HepG2 (cell line): Measurements from ENCODE around the gene OIT3. TPM values are rescaled to one million over a fixed set of nuclear protein-coding genes. Genes with fewer than 3 reads are reported as not detected.

ENCODE experiments used
- ATAC-seq: fragments of 200-7000 bp; cut with Tn5 transposase; 3 replicates; pipeline ENCODE4 v1.9.1; 2020; ENCODE audit warnings: mild to moderate bottlenecking, moderate library complexity
- BruUV-seq: library from RNA; stranded (reverse); fragments of 400-500 nt; replicated peaks from 2 replicates; lab custom pipeline; 2021; lab: Mats Ljungman, UMichigan
- CTCF ChIA-PET: fragments of 300-600 bp; formaldehyde crosslinking; extraction: SDS; loops from one replicate; lab custom pipeline; 2021; ENCODE audit warnings: low total read pairs, inconsistent platforms, low intra/inter-chr PET ratio; lab: Yijun Ruan, JAX
- POLR2A ChIA-PET: fragments of 350-600 bp; sonication (Branson Sonifier 250); formaldehyde crosslinking; loops from one replicate; lab custom pipeline; 2020; ENCODE audit warnings: antibody characterized with exemption, inconsistent platforms; lab: Yijun Ruan, JAX
- DNase-seq: peaks from one replicate; pipeline ENCODE4 v3.0.0-alpha.2; 2015; ENCODE audit warnings: low spot score
- FAIRE-seq: peaks from 3 replicates; lab custom pipeline; 2011; peaks lifted over from hg19 to GRCh38; lab: Jason Lieb, UNC
- H2AFZ ChIP-seq: one replicate; pipeline ENCODE4 v1.6.1; 2011; ENCODE audit warnings: low read length, inconsistent platforms
- H3K27ac ChIP-seq: fragments of 300-600 bp; 3 replicates; pipeline ENCODE4 v1.8.0; 2011; ENCODE audit warnings: mixed run types, mild to moderate bottlenecking, mixed read lengths, low read length, inconsistent platforms; ENCODE audit not compliant: insufficient read depth; ENCODE audit errors: extremely low read length
- H3K27me3 ChIP-seq, 2 experiments: fragments of 200-600 bp in 1 of 2; 2 replicates in 1 of 2; 3 replicates in 1 of 2; pipeline versions ENCODE4 v1.6.0 to v1.8.0; 2011; ENCODE audit warnings: low read length in 2 of 2, mild to moderate bottlenecking in 2 of 2, moderate library complexity in 2 of 2, inconsistent platforms in 1 of 2; ENCODE audit not compliant: insufficient read depth in 2 of 2, control insufficient read depth in 1 of 2
- H3K36me3 ChIP-seq, 2 experiments: fragments of 200-600 bp in 1 of 2; replicated peaks in 1 of 2; 2 replicates in 1 of 2; 3 replicates in 1 of 2; pipeline versions ENCODE4 v1.5.1 to v1.8.0; 2011; ENCODE audit warnings: low read length in 2 of 2, inconsistent platforms in 1 of 2; ENCODE audit not compliant: insufficient read depth in 2 of 2, control insufficient read depth in 1 of 2
- H3K4me1 ChIP-seq: 2 replicates; pipeline ENCODE4 v1.5.1; 2012; ENCODE audit warnings: low read length, inconsistent platforms; ENCODE audit not compliant: insufficient read depth
- H3K4me2 ChIP-seq: 2 replicates; pipeline ENCODE4 v1.6.0; 2011; ENCODE audit warnings: low read depth, low read length, inconsistent platforms
- H3K4me3 ChIP-seq, 3 experiments: fragments of 200-600 bp in 1 of 3; sonication (generic), shearing (Covaris generic) in 1 of 3; replicated peaks in 1 of 3; 2 replicates each; pipeline ENCODE4 v1.5.1; 2011 to 2016; ENCODE audit warnings: low read length in 3 of 3, inconsistent platforms in 2 of 3, low read depth in 2 of 3, mild to moderate bottlenecking in 2 of 3, control low read depth in 1 of 3, mixed read lengths in 1 of 3; ENCODE audit not compliant: insufficient read depth in 1 of 3
- H3K79me2 ChIP-seq: one replicate; pipeline ENCODE4 v1.6.1; 2011; ENCODE audit warnings: low read length, inconsistent platforms; ENCODE audit not compliant: insufficient read depth
- H3K9ac ChIP-seq: 2 replicates; pipeline ENCODE4 v1.6.0; 2011; ENCODE audit warnings: mild to moderate bottlenecking, low read depth, low read length, inconsistent platforms; ENCODE audit not compliant: insufficient read depth
- H3K9me3 ChIP-seq: 2 replicates; pipeline ENCODE4 v1.5.1; 2012; ENCODE audit warnings: mild to moderate bottlenecking, low read length
- H4K20me1 ChIP-seq: 2 replicates; pipeline ENCODE4 v1.6.0; 2011; ENCODE audit warnings: inconsistent platforms, mild to moderate bottlenecking, low read length, moderate library complexity; ENCODE audit not compliant: insufficient read depth
- FOXJ3 ChIP-seq: sonication (generic); formaldehyde crosslinking; IDR thresholded peaks from 2 replicates; pipeline ENCODE4 v1.4.0; 2020; ENCODE audit warnings: missing genetic modification reagents, mild to moderate bottlenecking, borderline replicate concordance
- GFI1 ChIP-seq: sonication (generic); formaldehyde crosslinking; IDR thresholded peaks from 2 replicates; pipeline ENCODE4 v1.5.0; 2020; ENCODE audit warnings: missing genetic modification reagents, mild to moderate bottlenecking, borderline replicate concordance
- NFE2L1 ChIP-seq: sonication (generic); formaldehyde crosslinking; IDR thresholded peaks from 2 replicates; pipeline ENCODE4 v1.4.0; 2020; ENCODE audit warnings: missing genetic modification reagents, mild to moderate bottlenecking, borderline replicate concordance
- PHB2 ChIP-seq: fragments of 450-650 bp; IDR thresholded peaks from 2 replicates; pipeline ENCODE4 v1.6.1; 2018; ENCODE audit not compliant: partially characterized antibody
- RNF2 ChIP-seq: fragments of 450-650 bp; conservative IDR thresholded peaks from 2 replicates; pipeline ENCODE4 v1.6.1; 2016; ENCODE audit warnings: low read depth
- SMARCC2 ChIP-seq: fragments of 450-650 bp; IDR thresholded peaks from 2 replicates; pipeline ENCODE4 v1.6.1; 2017; ENCODE audit warnings: antibody characterized with exemption, mild to moderate bottlenecking
- SRY ChIP-seq: sonication (generic); formaldehyde crosslinking; IDR thresholded peaks from 2 replicates; pipeline ENCODE4 v1.8.0; 2022; ENCODE audit warnings: mild to moderate bottlenecking, missing genetic modification reagents
- TBX3 ChIP-seq: fragments of 450-650 bp; IDR thresholded peaks from 2 replicates; pipeline ENCODE4 v1.6.1; 2017; ENCODE audit warnings: antibody characterized with exemption, mild to moderate bottlenecking, inconsistent platforms, borderline replicate concordance
- ZNF121 ChIP-seq: sonication (generic); formaldehyde crosslinking; IDR thresholded peaks from 2 replicates; pipeline ENCODE4 v1.5.0; 2020; ENCODE audit warnings: mild to moderate bottlenecking, missing genetic modification reagents
- ZNF253 ChIP-seq: sonication (generic); formaldehyde crosslinking; IDR thresholded peaks from 2 replicates; pipeline ENCODE4 v1.8.0; 2022; ENCODE audit warnings: mild to moderate bottlenecking, missing genetic modification reagents, borderline replicate concordance
- ZNF430 ChIP-seq: sonication (generic); formaldehyde crosslinking; IDR thresholded peaks from 2 replicates; pipeline ENCODE4 v1.9.0; 2021; ENCODE audit warnings: mild to moderate bottlenecking, missing genetic modification reagents
- ZNF460 ChIP-seq: sonication (generic); formaldehyde crosslinking; IDR thresholded peaks from 2 replicates; pipeline ENCODE4 v1.5.1; 2020; ENCODE audit warnings: missing genetic modification reagents, mild to moderate bottlenecking, borderline replicate concordance
- ZNF709 ChIP-seq: sonication (generic); formaldehyde crosslinking; IDR thresholded peaks from 2 replicates; pipeline ENCODE4 v1.5.0; 2020; ENCODE audit warnings: mild to moderate bottlenecking, missing genetic modification reagents
- WGBS: methylation state at CpG from one replicate; pipeline ENCODE4 v1.1.6; 2017; ENCODE audit warnings: low lambda C conversion rate; 5-methylcytosine and 5-hydroxymethylcytosine counted together
- in situ Hi-C: cut with HindIII; loops from 2 replicates; pipeline ENCODE4 v1.10.0; 2017; ENCODE audit warnings: low pct_unique_long_range_greater_than_20kb; ENCODE audit not compliant: extremely low pct_ligation_motif_present
- intact Hi-C: fragments of 100-400 bp; cut with micrococcal nuclease; formaldehyde crosslinking; loops from one replicate; pipeline ENCODE4 v1.10.0; 2022; ENCODE audit not compliant: unreplicated experiment
- polyA plus RNA-seq, 8 experiments: library from polyadenylated mRNA; depleted of rRNA in 3 of 8; stranded (reverse) in 7 of 8; unstranded in 1 of 8; fragments of >200 nt; fragmentation: Illumina TruSeq in 4 of 8; extraction: Trizol in 4 of 8; gene quantifications; 2 replicates each; pipeline versions ENCODE4 v1.2.1 to v1.2.3, GENCODE V29; 2011 to 2016; ENCODE audit warnings: low read depth in 4 of 8, missing spikeins in 1 of 8, mixed read lengths in 1 of 8; ENCODE audit not compliant: insufficient read depth in 1 of 8
- total RNA-seq, 5 experiments: library from RNA; depleted of rRNA; stranded (reverse); fragments of >200 nt; fragmentation: Illumina TruSeq; extraction: Trizol; gene quantifications; 2 replicates each; pipeline ENCODE4 v1.2.3, GENCODE V29; 2016; ENCODE audit warnings: low read depth in 1 of 5
- TF ChIP-seq, protein P1 (sequence below), 2 experiments: sonication (generic) in 1 of 2; formaldehyde crosslinking in 1 of 2; IDR thresholded peaks; 2 replicates each; pipeline versions ENCODE4 v1.5.1 to v1.6.1; 2011 to 2020; ENCODE audit warnings: borderline replicate concordance in 1 of 2, low read depth in 1 of 2, low read length in 1 of 2, mild to moderate bottlenecking in 1 of 2, missing genetic modification reagents in 1 of 2, moderate library complexity in 1 of 2
- TF ChIP-seq, protein P2 (sequence below): IDR thresholded peaks from 2 replicates; pipeline ENCODE4 v1.6.1; 2016; ENCODE audit warnings: missing compliant biosample characterization, missing genetic modification reagents, borderline replicate concordance
- TF ChIP-seq, protein P3 (sequence below): IDR thresholded peaks from 2 replicates; pipeline ENCODE4 v1.6.1; 2016; ENCODE audit warnings: missing genetic modification reagents, missing compliant biosample characterization

OIT3 gene
- total and polyA plus RNA-seq, 2 of the 13 experiments (the other 11 are each of a cell fraction or from before 2014, with no cell fraction given) = not detected

DNA sequence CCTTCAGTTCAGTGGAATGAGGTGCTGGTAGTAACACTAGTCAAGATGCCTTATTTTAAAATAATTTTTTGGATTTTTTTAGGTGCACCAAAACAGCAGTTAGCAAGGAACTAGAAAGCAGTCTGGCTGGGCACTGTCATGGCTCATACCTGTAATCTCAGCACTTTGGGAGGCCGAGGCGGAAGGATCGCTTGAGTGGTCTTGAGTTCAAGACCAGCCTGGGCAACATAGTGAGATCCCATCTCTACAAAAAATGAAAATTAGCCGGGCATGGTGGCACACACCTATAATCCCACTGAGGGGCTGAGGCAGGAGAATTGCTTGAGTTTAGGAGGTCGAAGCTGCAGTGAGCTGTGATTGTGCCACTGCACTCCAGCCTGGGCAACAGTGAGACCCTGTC lies 35.3 kb downstream of the OIT3 start:
- intact Hi-C loops = no loop called here
- no peak for FAIRE-seq

DNA sequence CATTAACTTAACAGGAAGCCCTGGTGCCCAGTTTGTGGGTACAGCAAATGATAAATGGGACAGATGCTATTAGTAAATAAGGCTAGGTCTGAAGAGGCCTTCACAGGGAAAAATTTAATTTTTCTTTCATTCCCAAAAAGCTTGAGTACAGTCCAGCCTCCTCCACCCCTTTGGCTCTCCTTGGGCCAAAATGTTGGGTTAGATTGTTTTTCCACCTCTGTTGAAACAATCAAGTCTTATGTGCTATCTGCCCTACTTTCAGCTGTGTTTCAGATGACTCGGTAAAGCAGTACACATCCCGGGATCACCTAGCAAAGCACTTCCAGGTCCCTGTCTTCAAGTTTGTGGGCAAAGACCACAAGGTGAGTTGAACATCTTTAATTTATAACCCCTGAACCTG lies 36.7 kb downstream of the OIT3 start:
- CTCF ChIA-PET = interaction anchor here (0.6 kb wide), 1 partner anchor 1070 kb away, joined by 3 read pairs; no protein-coding TSS in a partner anchor
- no peak for DNase-seq
- Histone ChIP-seq H3K36me3 (peaks cover 0 to 11% of the 10 kb centered on the region in 2 experiments; a peak in 1 of 5 replicates), H3K9ac (no peak overlapping the region), H2AFZ (no peak overlapping the region), H3K4me2 (no peak overlapping the region), H3K4me3 (no peak overlapping the region), H3K27me3 (no peaks in the 10 kb centered on the region), H3K9me3 (no peaks in the 10 kb centered on the region), H3K4me1 (peaks cover 16% of the 10 kb centered on the region), H4K20me1 (no peaks in the 10 kb centered on the region), H3K27ac (no peak overlapping the region), H3K79me2 (no peaks in the 10 kb centered on the region)
- no peak for FAIRE-seq
- in situ Hi-C loops (no loop called here), intact Hi-C loops (no loop called here)
- no TSS peak for BruUV-seq
- 87% methylated on average over 2 of the region's 2 CpGs for WGBS
- ATAC-seq = no peak
- POLR2A ChIA-PET = no interaction called here
- no peak for TF ChIP-seq ZNF430 (CRISPR knock-in tag)
- no peak for TF ChIP-seq ZNF709 (CRISPR knock-in tag)
- TF ChIP-seq PHB2 = no peak
- no peak for TF ChIP-seq FOXJ3 (CRISPR knock-in tag)
- TF ChIP-seq ZNF253 (CRISPR knock-in tag) = no peak
- TF ChIP-seq, protein P1, sequence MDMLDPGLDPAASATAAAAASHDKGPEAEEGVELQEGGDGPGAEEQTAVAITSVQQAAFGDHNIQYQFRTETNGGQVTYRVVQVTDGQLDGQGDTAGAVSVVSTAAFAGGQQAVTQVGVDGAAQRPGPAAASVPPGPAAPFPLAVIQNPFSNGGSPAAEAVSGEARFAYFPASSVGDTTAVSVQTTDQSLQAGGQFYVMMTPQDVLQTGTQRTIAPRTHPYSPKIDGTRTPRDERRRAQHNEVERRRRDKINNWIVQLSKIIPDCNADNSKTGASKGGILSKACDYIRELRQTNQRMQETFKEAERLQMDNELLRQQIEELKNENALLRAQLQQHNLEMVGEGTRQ (IDR thresholded peaks at IDR 0.05; ENCODE audit: low read depth, low read length) = no peak
- TF ChIP-seq, protein P1 (CRISPR knock-in tag; IDR thresholded peaks at IDR 0.05; ENCODE audit: borderline replicate concordance) = no peak
- TF ChIP-seq ZNF460 (CRISPR knock-in tag) = no peak
- no peak for TF ChIP-seq SRY (CRISPR knock-in tag)
- no peak for TF ChIP-seq RNF2
- TF ChIP-seq TBX3 = no peak
- TF ChIP-seq SMARCC2 = no peak
- TF ChIP-seq, protein P2, sequence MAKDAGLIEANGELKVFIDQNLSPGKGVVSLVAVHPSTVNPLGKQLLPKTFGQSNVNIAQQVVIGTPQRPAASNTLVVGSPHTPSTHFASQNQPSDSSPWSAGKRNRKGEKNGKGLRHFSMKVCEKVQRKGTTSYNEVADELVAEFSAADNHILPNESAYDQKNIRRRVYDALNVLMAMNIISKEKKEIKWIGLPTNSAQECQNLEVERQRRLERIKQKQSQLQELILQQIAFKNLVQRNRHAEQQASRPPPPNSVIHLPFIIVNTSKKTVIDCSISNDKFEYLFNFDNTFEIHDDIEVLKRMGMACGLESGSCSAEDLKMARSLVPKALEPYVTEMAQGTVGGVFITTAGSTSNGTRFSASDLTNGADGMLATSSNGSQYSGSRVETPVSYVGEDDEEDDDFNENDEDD (CRISPR knock-in tag) = no peak
- no peak for TF ChIP-seq GFI1 (CRISPR knock-in tag)
- no peak for TF ChIP-seq NFE2L1 (CRISPR knock-in tag)

More for the DNA sequence above, 35.3 kb downstream of the OIT3 start:
- ChIA-PET POLR2A (no interaction called here), CTCF (no interaction called here)
- H2AFZ ChIP-seq = no peak overlapping the region
- 75% methylated on average over 5 of the region's 5 CpGs for WGBS
- H3K4me1 ChIP-seq = peaks cover 16% of the 10 kb centered on the region
- BruUV-seq = no TSS peak
- no peaks in the 10 kb centered on the region for H3K79me2 ChIP-seq
- no peak overlapping the region for H3K9ac ChIP-seq
- 0 out of 5 replicates have a peak, but pooled peaks cover 0 to 4% of the 10 kb centered on the region in 2 experiments for H3K36me3 ChIP-seq
- DNase-seq = no peak
- in situ Hi-C loops = no loop called here
- no peak overlapping the region for H3K4me3 ChIP-seq
- H3K9me3 ChIP-seq = no peaks in the 10 kb centered on the region
- TF ChIP-seq, protein P3, sequence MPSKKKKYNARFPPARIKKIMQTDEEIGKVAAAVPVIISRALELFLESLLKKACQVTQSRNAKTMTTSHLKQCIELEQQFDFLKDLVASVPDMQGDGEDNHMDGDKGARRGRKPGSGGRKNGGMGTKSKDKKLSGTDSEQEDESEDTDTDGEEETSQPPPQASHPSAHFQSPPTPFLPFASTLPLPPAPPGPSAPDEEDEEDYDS (CRISPR knock-in tag) = no peak
- TF ChIP-seq ZNF121 (CRISPR knock-in tag) = 0 out of 2 replicates have a peak, but pooled peaks have one; percentile 18
- TF ChIP-seq, all 625 proteins: peak for 1
- no peak overlapping the region for H3K27ac ChIP-seq
- no peaks in the 10 kb centered on the region for H3K27me3 ChIP-seq
- H3K4me2 ChIP-seq = no peak overlapping the region
- no peak for ATAC-seq
- H4K20me1 ChIP-seq = no peaks in the 10 kb centered on the region
